GM12878 (cell line): ENCODE measurements around the gene ZDHHC21. TPM values are rescaled to one million over a fixed set of nuclear protein-coding genes. Genes with fewer than 3 reads are reported as not detected.
A peak's percentile ranks its signal among the peaks of the same experiment; 100 is the strongest.

Experiments
- ATAC-seq: fragments of 200-7000 bp; cut with Tn5 transposase; 3 replicates; pipeline ENCODE4 v1.9.1; 2020; ENCODE audit warnings: mild to moderate bottlenecking, moderate library complexity
- BruUV-seq: library from RNA; stranded (reverse); fragments of 400-500 nt; replicated peaks from 2 replicates; lab custom pipeline; 2021; lab: Mats Ljungman, UMichigan
- CTCF ChIA-PET: fragments of 300-600 bp; sonication (Branson Sonifier 250); formaldehyde crosslinking; extraction: SDS; loops from one replicate; lab custom pipeline; 2021; ENCODE audit warnings: inconsistent platforms; lab: Yijun Ruan, JAX
- POLR2A ChIA-PET: fragments of 350-600 bp; formaldehyde crosslinking; extraction: SDS; loops from one replicate; lab custom pipeline; 2021; ENCODE audit warnings: inconsistent platforms; lab: Charles Lee
- RAD21 ChIA-PET: fragments of 300-600 bp; sonication (Branson Sonifier 250); formaldehyde crosslinking; loops from one replicate; lab custom pipeline; 2023; ENCODE audit warnings: antibody characterized with exemption; ENCODE audit not compliant: unreplicated experiment; lab: Charles Lee
- SMC1A ChIA-PET: fragments of 300-600 bp; sonication (Branson Sonifier 250); formaldehyde crosslinking; loops from one replicate; lab custom pipeline; 2023; ENCODE audit not compliant: unreplicated experiment, uncharacterized antibody; lab: Charles Lee
- DNase-seq: peaks from one replicate; pipeline ENCODE4 v3.0.0-alpha.2; 2011; ENCODE audit warnings: low read depth, low spot score
- FAIRE-seq: peaks from 3 replicates; lab custom pipeline; 2011; peaks lifted over from hg19 to GRCh38; lab: Jason Lieb, UNC
- H2AFZ ChIP-seq: 2 replicates; pipeline ENCODE4 v1.6.0; 2011; ENCODE audit warnings: low read depth, low read length, control low read depth; ENCODE audit not compliant: control insufficient read depth
- H3K27ac ChIP-seq: 2 replicates; pipeline ENCODE4 v1.5.1; 2011; ENCODE audit warnings: control low read depth; ENCODE audit not compliant: control insufficient read depth, insufficient read depth
- H3K27me3 ChIP-seq, 2 experiments: replicated peaks in 1 of 2; 2 replicates each; pipeline versions ENCODE4 v1.6.0 to v1.6.1; 2011; ENCODE audit warnings: low read length in 1 of 2; ENCODE audit not compliant: control insufficient read depth in 2 of 2, insufficient read depth in 2 of 2
- H3K36me3 ChIP-seq, 2 experiments: 2 replicates each; pipeline ENCODE4 v1.5.1; 2011; ENCODE audit warnings: low read length in 1 of 2; ENCODE audit not compliant: control insufficient read depth in 2 of 2, insufficient read depth in 2 of 2
- H3K4me1 ChIP-seq: 2 replicates; pipeline ENCODE4 v1.6.1; 2011; ENCODE audit warnings: mild to moderate bottlenecking, low read length, moderate library complexity, mixed read lengths; ENCODE audit not compliant: control insufficient read depth, insufficient read depth
- H3K4me2 ChIP-seq: 2 replicates; pipeline ENCODE4 v1.6.0; 2011; ENCODE audit warnings: control low read depth; ENCODE audit not compliant: control insufficient read depth, insufficient read depth
- H3K4me3 ChIP-seq: fragments of 200-600 bp; sonication (generic); 2 replicates; pipeline ENCODE4 v1.5.1; 2016
- H3K79me2 ChIP-seq: 2 replicates; pipeline ENCODE4 v1.6.0; 2011; ENCODE audit warnings: low read length; ENCODE audit not compliant: control insufficient read depth, insufficient read depth
- H3K9ac ChIP-seq: 2 replicates; pipeline ENCODE4 v1.8.0; 2011; ENCODE audit warnings: low read length, control low read depth, mixed read lengths; ENCODE audit not compliant: control insufficient read depth, insufficient read depth
- H3K9me3 ChIP-seq: replicated peaks from 3 replicates; pipeline ENCODE4 v1.5.1; 2011; ENCODE audit warnings: mild to moderate bottlenecking, low read length; ENCODE audit not compliant: control insufficient read depth, insufficient read depth
- H4K20me1 ChIP-seq: 2 replicates; pipeline ENCODE4 v1.6.0; 2011; ENCODE audit not compliant: control insufficient read depth, insufficient read depth
- WGBS: methylation state at CpG from one replicate; pipeline ENCODE4 v1.1.6; 2016; ENCODE audit warnings: low lambda C conversion rate; ENCODE audit not compliant: insufficient replicate concordance, insufficient coverage; ENCODE audit errors: missing lambda C conversion rate; 5-methylcytosine and 5-hydroxymethylcytosine counted together
- in situ Hi-C: fragments of 300-500 bp; cut with MboI; formaldehyde crosslinking; loops from 9 replicates; pipeline ENCODE4 v1.14.3; 2018; ENCODE audit warnings: mixed read lengths
- intact Hi-C: fragments of 100-400 bp; cut with micrococcal nuclease; formaldehyde crosslinking; loops from one replicate; pipeline ENCODE4 v1.14.2; 2022; ENCODE audit not compliant: unreplicated experiment
- polyA plus RNA-seq, 11 experiments: library from polyadenylated mRNA; depleted of rRNA in 4 of 11; unstranded in 6 of 11; stranded (reverse) in 5 of 11; fragments of >200 nt; fragmentation: Nextera tagmentation in 4 of 11; fragmentation: Illumina TruSeq in 1 of 11; extraction: Ambion mirVana in 4 of 11; extraction: Trizol in 1 of 11; gene quantifications; 1 replicate in 1 of 11; 2 replicates in 10 of 11; pipeline versions ENCODE4 v1.2.1 to v1.2.3, GENCODE V29; 2011 to 2016; ENCODE audit warnings: inconsistent platforms in 2 of 11, missing spikeins in 2 of 11, low read depth in 1 of 11
- total RNA-seq, 4 experiments: library from RNA; depleted of rRNA in 3 of 4; stranded (reverse); fragments of >200 nt in 3 of 4; fragmentation: Illumina TruSeq in 1 of 4; extraction: Trizol in 1 of 4; gene quantifications; 2 replicates each; pipeline versions ENCODE4 v1.2.1 to v1.2.3, GENCODE V29; 2013 to 2021
- TF ChIP-seq, protein P1 (sequence below): fragments of 450-650 bp; IDR thresholded peaks from 2 replicates; pipeline ENCODE4 v1.6.1; 2016; ENCODE audit warnings: mild to moderate bottlenecking
- TF ChIP-seq, protein P2 (sequence below): fragments of 450-650 bp; IDR thresholded peaks from 2 replicates; pipeline ENCODE4 v1.6.1; 2016; ENCODE audit warnings: mild to moderate bottlenecking

ZDHHC21 gene
- total and polyA plus RNA-seq, 10 of the 15 experiments (the other 5 are each of a cell fraction or from before 2014, with no cell fraction given), result 2.6 to 14.6 (median 9.1) TPM

DNA sequence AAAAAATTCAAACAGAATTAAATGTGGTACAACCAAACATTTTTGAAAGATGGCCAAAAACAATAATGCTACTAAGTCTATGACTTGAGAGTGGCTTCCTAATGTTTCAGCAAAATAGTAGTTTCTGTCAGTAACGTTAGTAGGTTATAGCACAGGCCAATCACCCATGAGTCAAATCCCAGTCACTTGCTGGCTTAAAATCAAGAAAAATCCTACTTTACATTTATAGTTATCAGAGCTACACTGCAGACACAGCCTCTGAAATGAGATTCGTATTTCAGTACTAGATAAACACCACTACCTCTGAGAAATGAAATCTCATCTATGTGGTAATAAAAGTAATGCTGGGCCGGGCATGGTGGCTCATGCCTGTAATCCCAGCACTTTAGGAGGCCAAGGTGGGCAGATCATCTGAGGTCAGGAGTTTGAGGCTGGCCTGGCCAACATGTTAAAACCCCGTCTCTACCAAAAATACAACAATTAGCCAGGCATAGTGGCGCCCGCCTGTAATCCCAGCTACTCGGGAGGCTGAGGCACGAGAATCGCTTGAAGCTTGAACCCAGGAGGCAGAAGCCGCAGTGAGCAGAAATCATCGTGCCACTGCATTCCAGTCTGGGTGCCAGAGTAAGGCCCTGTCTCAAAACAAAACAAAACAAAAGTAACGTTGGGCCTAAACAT is 6.1 kb downstream of the ZDHHC21 start:
- H2AFZ ChIP-seq, result no peak overlapping the region
- no TSS peak for BruUV-seq
- intact Hi-C loops, result no loop called here
- H4K20me1 ChIP-seq, result no peaks in the 10 kb centered on the region
- ATAC-seq (no peak), FAIRE-seq (no peak), DNase-seq (no peak)
- peaks cover 1% of the 10 kb centered on the region; the same call in 2 of the 3 replicates for H3K9me3 ChIP-seq
- H3K9ac ChIP-seq, result no peak overlapping the region
- no peak overlapping the region for H3K4me2 ChIP-seq
- WGBS, result 83% methylated on average over 12 of the region's 12 CpGs
- TF ChIP-seq, protein P1, sequence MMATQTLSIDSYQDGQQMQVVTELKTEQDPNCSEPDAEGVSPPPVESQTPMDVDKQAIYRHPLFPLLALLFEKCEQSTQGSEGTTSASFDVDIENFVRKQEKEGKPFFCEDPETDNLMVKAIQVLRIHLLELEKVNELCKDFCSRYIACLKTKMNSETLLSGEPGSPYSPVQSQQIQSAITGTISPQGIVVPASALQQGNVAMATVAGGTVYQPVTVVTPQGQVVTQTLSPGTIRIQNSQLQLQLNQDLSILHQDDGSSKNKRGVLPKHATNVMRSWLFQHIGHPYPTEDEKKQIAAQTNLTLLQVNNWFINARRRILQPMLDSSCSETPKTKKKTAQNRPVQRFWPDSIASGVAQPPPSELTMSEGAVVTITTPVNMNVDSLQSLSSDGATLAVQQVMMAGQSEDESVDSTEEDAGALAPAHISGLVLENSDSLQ, result no peak
- TF ChIP-seq, protein P2, sequence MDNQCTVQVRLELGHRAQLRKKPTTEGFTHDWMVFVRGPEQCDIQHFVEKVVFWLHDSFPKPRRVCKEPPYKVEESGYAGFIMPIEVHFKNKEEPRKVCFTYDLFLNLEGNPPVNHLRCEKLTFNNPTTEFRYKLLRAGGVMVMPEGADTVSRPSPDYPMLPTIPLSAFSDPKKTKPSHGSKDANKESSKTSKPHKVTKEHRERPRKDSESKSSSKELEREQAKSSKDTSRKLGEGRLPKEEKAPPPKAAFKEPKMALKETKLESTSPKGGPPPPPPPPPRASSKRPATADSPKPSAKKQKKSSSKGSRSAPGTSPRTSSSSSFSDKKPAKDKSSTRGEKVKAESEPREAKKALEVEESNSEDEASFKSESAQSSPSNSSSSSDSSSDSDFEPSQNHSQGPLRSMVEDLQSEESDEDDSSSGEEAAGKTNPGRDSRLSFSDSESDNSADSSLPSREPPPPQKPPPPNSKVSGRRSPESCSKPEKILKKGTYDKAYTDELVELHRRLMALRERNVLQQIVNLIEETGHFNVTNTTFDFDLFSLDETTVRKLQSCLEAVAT, result 0 out of 2 replicates have a peak, but pooled peaks have one; percentile 20
- RAD21 ChIA-PET, result no interaction called here
- H3K27ac ChIP-seq, result peak overlapping the region; percentile 82; the same call in 1 of the 2 replicates
- in situ Hi-C loops, result no loop called here
- H3K4me3 ChIP-seq, result no peak overlapping the region
- CTCF ChIA-PET, result interaction anchor here (0.7 to 5.5 kb wide), 8 partner anchors 16 to 716 kb away, joined by 3 to 20 read pairs (median 4); no protein-coding TSS in a partner anchor
- POLR2A ChIA-PET, result interaction anchor here (0.7 kb wide), 1 partner anchor 99 kb away, joined by 3 read pairs; no protein-coding TSS in a partner anchor
- H3K79me2 ChIP-seq, result peaks cover 29% of the 10 kb centered on the region
- SMC1A ChIA-PET, result interaction anchor here (0.8 to 3.6 kb wide), 6 partner anchors 11 to 81 kb away, joined by 3 to 25 read pairs (median 4); no protein-coding TSS in a partner anchor
- H3K4me1 ChIP-seq, result peaks cover 21% of the 10 kb centered on the region
- peaks cover 0 to 5% of the 10 kb centered on the region in 2 experiments; a peak in 2 of 4 replicates for H3K36me3 ChIP-seq
- no peaks in the 10 kb centered on the region for H3K27me3 ChIP-seq
